Non-pigmented ciliary epithelial cell (primary cell): ENCODE measurements around the gene CEP170B.
"Not testable (repeated sequence)": the region's sequence is repeated elsewhere in the genome, so short reads cannot be mapped to it uniquely, and the experiment has no call there.

Experiments
- DNase-seq: peaks from one replicate; pipeline ENCODE4 v3.0.0-alpha.2; 2010; ENCODE audit warnings: low read depth

The CEP170B gene

GRCh38 chr14:104879201-104879982 is 14.3 kb downstream of the CEP170B start:
- no peak for DNase-seq

GRCh38 chr14:104879983-104880565 is 15.0 kb downstream of the CEP170B start:
- no peak for DNase-seq

GRCh38 chr14:104880584-104881210 is 15.6 kb downstream of the CEP170B start:
- no peak for DNase-seq

- DNase-seq: no peak
Observed at GRCh38 chr14:104881369-104881979, 16.4 kb downstream of the CEP170B start.

GRCh38 chr14:104882325-104882973 is 17.4 kb downstream of the CEP170B start:
- no peak for DNase-seq

GRCh38 chr14:104882991-104883660 is 18.1 kb downstream of the CEP170B start:
- no peak for DNase-seq

- DNase-seq: no peak
Observed at GRCh38 chr14:104883681-104884361, 18.8 kb downstream of the CEP170B start.

- not testable (repeated sequence) for DNase-seq
Observed at GRCh38 chr14:104884381-104884780, 19.3 kb downstream of the CEP170B start.

- no peak for DNase-seq
Observed at GRCh38 chr14:104885031-104885972, 20.2 kb downstream of the CEP170B start.

- DNase-seq: no peak
Observed at GRCh38 chr14:104885973-104886689, 21.1 kb downstream of the CEP170B start.

- DNase-seq: no peak
Observed at GRCh38 chr14:104886690-104887622, 21.9 kb downstream of the CEP170B start.

- no peak for DNase-seq
Observed at GRCh38 chr14:104887623-104888488, 22.8 kb downstream of the CEP170B start.

GRCh38 chr14:104888489-104889374 is 23.7 kb downstream of the CEP170B start:
- DNase-seq: no peak

- DNase-seq: no peak
Observed at GRCh38 chr14:104889375-104889757, 24.3 kb downstream of the CEP170B start.

- DNase-seq: not testable (repeated sequence)
Observed at GRCh38 chr14:104890292-104890691, 25.2 kb downstream of the CEP170B start.

GRCh38 chr14:104891121-104891551 is 26.1 kb downstream of the CEP170B start:
- DNase-seq: no peak
